ENCODE measurements around the gene ATP6V1F.

GRCh38 chr7:128891942-128892269, 29.2 kb downstream of the ATP6V1F start:
- TF ChIP-seq CTCF (IDR thresholded peaks at IDR 0.05) = no peak
- no peak for TF ChIP-seq POLR2AphosphoS5 (IDR thresholded peaks at IDR 0.05; ENCODE audit: insufficient read depth in 1 of 2, low read depth in 1 of 2)
